ENCODE data around the gene GGA2. TPM values are rescaled to one million over a fixed set of nuclear protein-coding genes. Genes with fewer than 3 reads are reported as not detected.

Gene GGA2
- total RNA-seq, 1 donor from 2014 or later = 31.8 TPM

- Histone ChIP-seq H3K9ac (ENCODE audit: low read depth in 1 of 3, low read length in 3 of 3) (no peak overlapping the region), H3K4me3 (ENCODE audit: low read length in 3 of 3) (no peak overlapping the region), H3K4me1 (ENCODE audit: control insufficient read depth in 3 of 3, insufficient read depth in 3 of 3, low read length in 3 of 3) (peaks cover 0 to 3% (median 0%) of the 10 kb centered on the region in 3 donors), H3K27me3 (ENCODE audit: control insufficient read depth in 3 of 3, insufficient read depth in 3 of 3, low read length in 3 of 3) (no peaks in the 10 kb centered on the region), H3K9me3 (ENCODE audit: control insufficient read depth in 3 of 3, low read length in 3 of 3) (no peaks in the 10 kb centered on the region), H3K36me3 (ENCODE audit: control insufficient read depth in 3 of 3, insufficient read depth in 3 of 3, low read length in 3 of 3) (peaks cover 16 to 41% (median 29%) of the 10 kb centered on the region in 3 donors), H3K27ac (ENCODE audit: low read depth, low read length) (no peak overlapping the region)
Measured at GRCh38 chr16:23539984-23540816, 29.9 kb upstream of the GGA2 start.

- H3K9me3 ChIP-seq (ENCODE audit: control insufficient read depth in 3 of 3, low read length in 3 of 3) = no peaks in the 10 kb centered on the region
- no peak overlapping the region for H3K9ac ChIP-seq (ENCODE audit: low read depth in 1 of 3, low read length in 3 of 3)
- H3K27me3 ChIP-seq (ENCODE audit: control insufficient read depth in 3 of 3, insufficient read depth in 3 of 3, low read length in 3 of 3) = no peaks in the 10 kb centered on the region
- peaks cover 3 to 5% (median 4%) of the 10 kb centered on the region in 3 donors for H3K4me1 ChIP-seq (ENCODE audit: control insufficient read depth in 3 of 3, insufficient read depth in 3 of 3, low read length in 3 of 3)
- peaks cover 23 to 43% (median 32%) of the 10 kb centered on the region in 3 donors for H3K36me3 ChIP-seq (ENCODE audit: control insufficient read depth in 3 of 3, insufficient read depth in 3 of 3, low read length in 3 of 3)
- H3K27ac ChIP-seq (ENCODE audit: low read depth, low read length) = no peak overlapping the region
- no peak overlapping the region for H3K4me3 ChIP-seq (ENCODE audit: low read length in 3 of 3)
Measured at GRCh38 chr16:23538919-23539278, 28.6 kb upstream of the GGA2 start.

GRCh38 chr16:23537390-23537789 lies 27.1 kb upstream of the GGA2 start:
- Histone ChIP-seq H3K36me3 (ENCODE audit: control insufficient read depth in 3 of 3, insufficient read depth in 3 of 3, low read length in 3 of 3) (peaks cover 28 to 50% (median 35%) of the 10 kb centered on the region in 3 donors), H3K27me3 (ENCODE audit: control insufficient read depth in 3 of 3, insufficient read depth in 3 of 3, low read length in 3 of 3) (no peaks in the 10 kb centered on the region), H3K9me3 (ENCODE audit: control insufficient read depth in 3 of 3, low read length in 3 of 3) (no peaks in the 10 kb centered on the region), H3K4me1 (ENCODE audit: control insufficient read depth in 3 of 3, insufficient read depth in 3 of 3, low read length in 3 of 3) (peaks cover 0 to 5% (median 4%) of the 10 kb centered on the region in 3 donors), H3K9ac (ENCODE audit: low read depth in 1 of 3, low read length in 3 of 3) (no peak overlapping the region), H3K4me3 (ENCODE audit: low read length in 3 of 3) (no peak overlapping the region), H3K27ac (ENCODE audit: low read depth, low read length) (no peak overlapping the region)

DNA sequence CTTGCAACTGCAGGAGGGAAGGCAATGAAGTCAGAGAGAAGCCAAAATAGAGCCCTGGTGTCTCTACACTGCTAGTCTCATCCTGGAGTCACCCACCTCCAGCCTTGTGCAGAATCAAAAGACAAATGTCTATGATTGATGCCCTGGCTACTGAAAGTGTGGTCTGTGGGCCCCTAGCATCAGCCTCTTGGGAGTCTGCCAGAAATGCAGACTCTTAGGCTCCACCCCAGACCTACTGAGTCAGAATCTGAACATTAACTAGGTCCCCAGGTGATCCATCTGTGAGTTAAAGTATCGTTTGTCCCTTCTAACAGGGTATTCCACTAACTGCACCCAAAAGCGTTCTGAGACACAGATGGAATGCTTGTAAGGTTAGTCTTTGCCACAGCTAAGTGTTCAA lies 25.6 kb upstream of the GGA2 start:
- Histone ChIP-seq H3K27me3 (ENCODE audit: control insufficient read depth in 3 of 3, insufficient read depth in 3 of 3, low read length in 3 of 3) (no peaks in the 10 kb centered on the region), H3K36me3 (ENCODE audit: control insufficient read depth in 3 of 3, insufficient read depth in 3 of 3, low read length in 3 of 3) (peaks cover 34 to 57% (median 40%) of the 10 kb centered on the region in 3 donors), H3K27ac (ENCODE audit: low read depth, low read length) (no peak overlapping the region), H3K4me1 (ENCODE audit: control insufficient read depth in 3 of 3, insufficient read depth in 3 of 3, low read length in 3 of 3) (peaks cover 0 to 5% (median 4%) of the 10 kb centered on the region in 3 donors), H3K9ac (ENCODE audit: low read depth in 1 of 3, low read length in 3 of 3) (no peak overlapping the region), H3K9me3 (ENCODE audit: control insufficient read depth in 3 of 3, low read length in 3 of 3) (no peaks in the 10 kb centered on the region), H3K4me3 (ENCODE audit: low read length in 3 of 3) (no peak overlapping the region)

DNA sequence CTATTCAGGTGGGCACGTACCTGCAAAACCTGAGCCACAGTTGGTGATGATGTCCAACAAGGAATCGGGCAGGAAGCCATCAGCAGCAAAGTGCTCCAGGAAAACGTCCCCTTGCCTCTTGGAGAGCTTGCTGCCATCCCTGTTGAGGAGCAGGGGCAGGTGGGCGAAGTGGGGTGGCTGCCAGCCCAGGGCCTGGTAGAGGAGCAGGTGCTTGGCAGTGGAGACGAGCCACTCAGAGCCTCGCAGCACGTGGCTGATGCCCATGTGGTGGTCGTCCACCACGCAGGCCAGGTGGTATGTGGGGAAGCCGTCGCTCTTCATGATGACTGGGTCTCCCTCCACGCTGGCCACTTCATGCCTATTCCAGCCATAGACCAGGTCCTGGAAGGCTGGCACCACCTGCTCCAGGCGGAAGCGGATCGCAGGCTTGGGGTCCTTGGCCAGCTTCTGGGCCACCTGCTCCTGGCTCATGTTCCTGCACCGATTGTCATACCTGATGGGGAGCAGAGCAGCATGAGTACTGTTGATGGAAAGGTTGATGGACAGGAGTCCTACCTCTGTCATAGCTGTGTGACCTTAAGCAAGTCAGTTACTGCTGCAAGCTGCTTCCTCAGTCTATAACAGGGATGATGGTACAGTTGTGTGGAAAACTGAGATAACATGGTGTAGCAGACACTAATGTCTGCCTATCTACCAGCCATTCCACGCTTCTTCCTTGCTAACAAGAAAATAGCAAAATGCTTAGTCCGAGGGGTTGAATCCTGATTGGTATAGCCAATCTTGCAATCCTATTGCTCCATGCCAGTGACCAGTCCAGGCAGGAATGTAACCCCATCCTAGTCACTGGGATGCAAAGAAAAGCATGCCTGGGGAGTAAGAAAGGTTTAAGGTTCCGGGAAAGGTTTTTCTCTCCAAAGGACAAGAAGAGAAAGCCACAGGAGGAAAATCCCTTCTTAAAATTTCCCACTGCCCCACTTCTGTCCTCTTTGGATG lies 24.9 kb upstream of the GGA2 start:
- Histone ChIP-seq H3K27me3 (ENCODE audit: control insufficient read depth in 3 of 3, insufficient read depth in 3 of 3, low read length in 3 of 3) (no peaks in the 10 kb centered on the region), H3K27ac (ENCODE audit: low read depth, low read length) (no peak overlapping the region), H3K4me3 (ENCODE audit: low read length in 3 of 3) (no peak overlapping the region), H3K4me1 (ENCODE audit: control insufficient read depth in 3 of 3, insufficient read depth in 3 of 3, low read length in 3 of 3) (peaks cover 0 to 5% (median 4%) of the 10 kb centered on the region in 3 donors), H3K9ac (ENCODE audit: low read depth in 1 of 3, low read length in 3 of 3) (no peak overlapping the region), H3K36me3 (ENCODE audit: control insufficient read depth in 3 of 3, insufficient read depth in 3 of 3, low read length in 3 of 3) (peaks cover 31 to 53% (median 37%) of the 10 kb centered on the region in 3 donors), H3K9me3 (ENCODE audit: control insufficient read depth in 3 of 3, low read length in 3 of 3) (no peaks in the 10 kb centered on the region)

- no peaks in the 10 kb centered on the region for H3K27me3 ChIP-seq (ENCODE audit: control insufficient read depth in 3 of 3, insufficient read depth in 3 of 3, low read length in 3 of 3)
- no peak overlapping the region for H3K27ac ChIP-seq (ENCODE audit: low read depth, low read length)
- peaks cover 0 to 9% (median 5%) of the 10 kb centered on the region in 3 donors for H3K4me1 ChIP-seq (ENCODE audit: control insufficient read depth in 3 of 3, insufficient read depth in 3 of 3, low read length in 3 of 3)
- H3K4me3 ChIP-seq (ENCODE audit: low read length in 3 of 3) = no peak overlapping the region
- peaks cover 42 to 64% (median 58%) of the 10 kb centered on the region in 3 donors for H3K36me3 ChIP-seq (ENCODE audit: control insufficient read depth in 3 of 3, insufficient read depth in 3 of 3, low read length in 3 of 3)
- H3K9me3 ChIP-seq (ENCODE audit: control insufficient read depth in 3 of 3, low read length in 3 of 3) = no peaks in the 10 kb centered on the region
- H3K9ac ChIP-seq (ENCODE audit: low read depth in 1 of 3, low read length in 3 of 3) = no peak overlapping the region
Measured at GRCh38 chr16:23532448-23532847, 22.2 kb upstream of the GGA2 start.

DNA sequence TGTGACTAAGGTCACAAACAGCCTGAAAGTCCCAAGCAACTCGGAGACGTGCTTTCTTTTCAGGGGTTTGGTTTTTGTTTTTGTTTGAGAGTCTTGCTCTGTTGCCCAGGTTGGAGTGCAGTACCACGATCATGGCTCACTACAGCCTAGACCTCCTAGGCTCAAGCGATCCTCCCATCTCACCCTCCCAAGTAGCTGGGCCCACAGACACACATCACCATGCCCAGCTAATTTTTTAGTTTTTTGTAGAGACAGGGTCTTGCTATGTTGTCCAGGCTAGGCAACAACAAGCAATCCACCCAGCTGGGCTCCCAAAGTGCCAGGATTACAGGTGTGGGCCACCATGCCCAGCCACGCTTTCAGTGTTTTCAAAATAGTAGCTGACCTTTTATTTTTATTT lies 19.8 kb upstream of the GGA2 start:
- H3K9me3 ChIP-seq (ENCODE audit: control insufficient read depth in 3 of 3, low read length in 3 of 3) = no peaks in the 10 kb centered on the region
- H3K4me3 ChIP-seq (ENCODE audit: low read length in 3 of 3) = no peak overlapping the region
- no peak overlapping the region for H3K9ac ChIP-seq (ENCODE audit: low read depth in 1 of 3, low read length in 3 of 3)
- H3K36me3 ChIP-seq (ENCODE audit: control insufficient read depth in 3 of 3, insufficient read depth in 3 of 3, low read length in 3 of 3) = peaks cover 41 to 63% (median 61%) of the 10 kb centered on the region in 3 donors
- no peak overlapping the region for H3K27ac ChIP-seq (ENCODE audit: low read depth, low read length)
- H3K27me3 ChIP-seq (ENCODE audit: control insufficient read depth in 3 of 3, insufficient read depth in 3 of 3, low read length in 3 of 3) = no peaks in the 10 kb centered on the region
- H3K4me1 ChIP-seq (ENCODE audit: control insufficient read depth in 3 of 3, insufficient read depth in 3 of 3, low read length in 3 of 3) = peaks cover 0 to 9% (median 4%) of the 10 kb centered on the region in 3 donors

- Histone ChIP-seq H3K36me3 (ENCODE audit: control insufficient read depth in 3 of 3, insufficient read depth in 3 of 3, low read length in 3 of 3) (peaks cover 42 to 60% (median 59%) of the 10 kb centered on the region in 3 donors), H3K4me1 (ENCODE audit: control insufficient read depth in 3 of 3, insufficient read depth in 3 of 3, low read length in 3 of 3) (peaks cover 0 to 4% (median 0%) of the 10 kb centered on the region in 3 donors), H3K4me3 (ENCODE audit: low read length in 3 of 3) (no peak overlapping the region), H3K27ac (ENCODE audit: low read depth, low read length) (no peak overlapping the region), H3K9me3 (ENCODE audit: control insufficient read depth in 3 of 3, low read length in 3 of 3) (no peaks in the 10 kb centered on the region), H3K9ac (ENCODE audit: low read depth in 1 of 3, low read length in 3 of 3) (no peak overlapping the region), H3K27me3 (ENCODE audit: control insufficient read depth in 3 of 3, insufficient read depth in 3 of 3, low read length in 3 of 3) (no peaks in the 10 kb centered on the region)
Measured at GRCh38 chr16:23528644-23529310, 18.5 kb upstream of the GGA2 start.

DNA sequence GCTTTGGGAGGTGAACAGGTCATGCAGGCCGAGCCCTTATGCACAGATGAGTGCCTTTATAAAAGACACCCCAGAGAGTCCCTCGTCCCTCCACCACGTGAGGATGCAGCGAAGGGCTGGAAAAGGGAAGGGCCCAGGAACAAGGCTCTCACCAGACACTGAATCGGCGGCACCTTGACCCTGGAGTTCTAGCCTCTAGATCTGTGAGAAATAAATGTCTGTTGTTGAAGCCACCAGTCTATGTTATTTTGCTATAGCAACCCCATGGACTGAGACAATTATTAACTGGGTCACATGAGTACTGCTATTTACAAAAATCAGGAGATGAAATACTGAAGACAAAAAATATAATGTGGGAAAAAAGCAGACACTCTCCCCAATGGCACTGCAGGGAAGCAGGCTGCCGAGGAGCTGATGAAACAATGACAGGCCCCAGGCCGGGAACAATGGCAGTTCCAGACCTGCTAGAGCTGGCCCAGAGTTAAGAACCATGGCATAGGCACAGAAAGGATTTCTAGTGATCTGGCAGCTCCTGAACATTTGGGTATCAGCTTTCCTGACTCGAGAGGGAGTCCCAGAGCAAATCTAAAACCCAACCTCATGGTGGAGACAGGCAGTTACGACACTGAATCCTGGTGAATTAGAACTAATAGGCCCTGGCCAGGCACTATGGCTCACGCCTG lies 17.8 kb upstream of the GGA2 start:
- no peak overlapping the region for H3K27ac ChIP-seq (ENCODE audit: low read depth, low read length)

More for the DNA sequence above, 17.8 kb upstream of the GGA2 start:
- no peak overlapping the region for H3K4me3 ChIP-seq (ENCODE audit: low read length in 3 of 3)
- H3K4me1 ChIP-seq (ENCODE audit: control insufficient read depth in 3 of 3, insufficient read depth in 3 of 3, low read length in 3 of 3) = peaks cover 0 to 4% (median 0%) of the 10 kb centered on the region in 3 donors
- H3K36me3 ChIP-seq (ENCODE audit: control insufficient read depth in 3 of 3, insufficient read depth in 3 of 3, low read length in 3 of 3) = peaks cover 47 to 63% (median 61%) of the 10 kb centered on the region in 3 donors
- H3K9ac ChIP-seq (ENCODE audit: low read depth in 1 of 3, low read length in 3 of 3) = no peak overlapping the region
- no peaks in the 10 kb centered on the region for H3K27me3 ChIP-seq (ENCODE audit: control insufficient read depth in 3 of 3, insufficient read depth in 3 of 3, low read length in 3 of 3)
- no peaks in the 10 kb centered on the region for H3K9me3 ChIP-seq (ENCODE audit: control insufficient read depth in 3 of 3, low read length in 3 of 3)
